Gastroesophageal sphincter (tissue), 3 donors: ENCODE measurements around the gene ANKRD27.

Experiments
- CTCF ChIP-seq, 4 experiments: fragments of 200-600 bp in 2 of 4; fragments of 450-650 bp in 2 of 4; sonication (generic) in 1 of 4; IDR thresholded peaks; one replicate each; pipeline ENCODE4 v1.5.1; 2017 to 2019; ENCODE audit warnings: antibody characterized with exemption in 4 of 4, mild to moderate bottlenecking in 2 of 4, moderate library complexity in 2 of 4
- POLR2A ChIP-seq, 2 donors: fragments of 450-650 bp; IDR thresholded peaks; one replicate each; pipeline ENCODE4 v1.6.1; 2017; ENCODE audit warnings: antibody characterized with exemption in 2 of 2, mild to moderate bottlenecking in 2 of 2, moderate library complexity in 1 of 2
- POLR2AphosphoS5 ChIP-seq: sonication (generic); formaldehyde crosslinking; IDR thresholded peaks from one replicate; pipeline ENCODE4 v1.6.1; 2017; ENCODE audit warnings: antibody characterized with exemption

- TF ChIP-seq CTCF (IDR thresholded peaks at IDR 0.05), result no peak
- TF ChIP-seq POLR2A (IDR thresholded peaks at IDR 0.05), result no peak
- no peak for TF ChIP-seq POLR2AphosphoS5
Observed at GRCh38 chr19:32619051-32619685, 55.8 kb downstream of the ANKRD27 start.
